Thyroid gland (tissue), 4 donors: ENCODE data around the gene RAB3IP. TPM values are rescaled to one million over a fixed set of nuclear protein-coding genes. Genes with fewer than 3 reads are reported as not detected.
"Not testable (repeated sequence)": the region's sequence is repeated elsewhere in the genome, so short reads cannot be mapped to it uniquely, and the experiment has no call there.

Experiments used
- DNase-seq, 2 donors: peaks; one replicate each; pipeline ENCODE4 v3.0.0-alpha.2; 2019
- H3K27ac ChIP-seq, 3 donors: fragments of 200-600 bp; sonication (generic); 1 replicate in 2 of 3; 2 replicates in 1 of 3; pipeline ENCODE4 v1.5.1; 2016 to 2019; ENCODE audit warnings: mild to moderate bottlenecking in 1 of 3, moderate library complexity in 1 of 3
- H3K27me3 ChIP-seq: fragments of 200-600 bp; sonication (generic); one replicate; pipeline ENCODE4 v1.5.1; 2019
- H3K36me3 ChIP-seq, 2 donors: fragments of 200-600 bp; sonication (generic); one replicate each; pipeline ENCODE4 v1.5.1; 2016 to 2019
- H3K4me1 ChIP-seq, 2 donors: fragments of 200-600 bp; sonication (generic); one replicate each; pipeline ENCODE4 v1.5.1; 2017 to 2019
- H3K4me3 ChIP-seq, 3 donors: fragments of 200-600 bp; sonication (generic); replicated peaks in 1 of 3; 1 replicate in 2 of 3; 2 replicates in 1 of 3; pipeline ENCODE4 v1.5.1; 2016; ENCODE audit warnings: mild to moderate bottlenecking in 1 of 3
- H3K9me3 ChIP-seq: fragments of 200-600 bp; sonication (generic); one replicate; pipeline ENCODE4 v1.5.1; 2017
- CTCF ChIP-seq, 6 experiments: fragments of 200-600 bp in 3 of 6; fragments of 450-650 bp in 3 of 6; sonication (generic) in 3 of 6; IDR thresholded peaks; one replicate each; pipeline ENCODE4 v1.5.1; 2016 to 2019; ENCODE audit warnings: antibody characterized with exemption in 6 of 6, mild to moderate bottlenecking in 2 of 6, inconsistent platforms in 1 of 6, moderate library complexity in 1 of 6
- POLR2A ChIP-seq, 2 donors: fragments of 450-650 bp; IDR thresholded peaks; one replicate each; pipeline ENCODE4 v1.6.1; 2017; ENCODE audit warnings: antibody characterized with exemption in 2 of 2, mild to moderate bottlenecking in 2 of 2, moderate library complexity in 1 of 2
- WGBS, 2 donors: methylation state at CpG; one replicate each; pipeline ENCODE4 v1.1.5; 2017; 5-methylcytosine and 5-hydroxymethylcytosine counted together
- intact Hi-C: fragments of 100-400 bp; cut with DNase I; formaldehyde crosslinking; loops from one replicate; pipeline ENCODE4 v1.15.1; 2023
- total RNA-seq, 4 donors: library from RNA; depleted of rRNA; stranded (reverse); fragments of >200 nt; gene quantifications; one replicate each; pipeline ENCODE4 v1.2.3, GENCODE V29; 2016

The RAB3IP gene
- total RNA-seq, 4 donors from 2014 or later, result 25.2 to 74.7 (median 34.7) TPM

DNA sequence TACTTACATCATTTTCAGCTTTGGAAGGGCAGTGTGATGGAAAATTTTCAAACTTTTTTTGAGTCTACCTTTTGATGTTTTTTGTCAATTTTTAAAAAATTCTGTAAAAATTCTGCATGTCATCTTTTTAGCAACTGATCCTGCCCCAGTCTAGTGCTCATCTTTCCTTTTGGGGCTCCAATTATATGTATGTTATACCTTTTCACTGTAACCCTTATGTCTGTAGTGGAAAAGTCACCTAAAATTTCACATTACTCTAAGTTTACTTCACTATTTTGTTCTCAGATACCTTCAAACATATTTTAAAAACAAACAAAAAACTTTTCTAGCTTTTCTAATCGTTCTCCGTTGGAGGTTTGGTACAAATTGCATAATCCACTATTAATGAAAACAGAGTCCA is 53.9 kb downstream of the RAB3IP start:
- no peaks in the 10 kb centered on the region for H3K4me1 ChIP-seq
- intact Hi-C loops, result no loop called here
- no peak for DNase-seq
- no peak overlapping the region for H3K4me3 ChIP-seq
- 88 to 92% methylated on average over 2 of the region's 2 CpGs for WGBS, 2 donors
- no peaks in the 10 kb centered on the region for H3K36me3 ChIP-seq
- TF ChIP-seq CTCF (IDR thresholded peaks at IDR 0.05), result no peak
- no peak for TF ChIP-seq POLR2A (IDR thresholded peaks at IDR 0.05)
- no peak overlapping the region for H3K27ac ChIP-seq
- H3K27me3 ChIP-seq, result no peaks in the 10 kb centered on the region
- no peaks in the 10 kb centered on the region for H3K9me3 ChIP-seq

DNA sequence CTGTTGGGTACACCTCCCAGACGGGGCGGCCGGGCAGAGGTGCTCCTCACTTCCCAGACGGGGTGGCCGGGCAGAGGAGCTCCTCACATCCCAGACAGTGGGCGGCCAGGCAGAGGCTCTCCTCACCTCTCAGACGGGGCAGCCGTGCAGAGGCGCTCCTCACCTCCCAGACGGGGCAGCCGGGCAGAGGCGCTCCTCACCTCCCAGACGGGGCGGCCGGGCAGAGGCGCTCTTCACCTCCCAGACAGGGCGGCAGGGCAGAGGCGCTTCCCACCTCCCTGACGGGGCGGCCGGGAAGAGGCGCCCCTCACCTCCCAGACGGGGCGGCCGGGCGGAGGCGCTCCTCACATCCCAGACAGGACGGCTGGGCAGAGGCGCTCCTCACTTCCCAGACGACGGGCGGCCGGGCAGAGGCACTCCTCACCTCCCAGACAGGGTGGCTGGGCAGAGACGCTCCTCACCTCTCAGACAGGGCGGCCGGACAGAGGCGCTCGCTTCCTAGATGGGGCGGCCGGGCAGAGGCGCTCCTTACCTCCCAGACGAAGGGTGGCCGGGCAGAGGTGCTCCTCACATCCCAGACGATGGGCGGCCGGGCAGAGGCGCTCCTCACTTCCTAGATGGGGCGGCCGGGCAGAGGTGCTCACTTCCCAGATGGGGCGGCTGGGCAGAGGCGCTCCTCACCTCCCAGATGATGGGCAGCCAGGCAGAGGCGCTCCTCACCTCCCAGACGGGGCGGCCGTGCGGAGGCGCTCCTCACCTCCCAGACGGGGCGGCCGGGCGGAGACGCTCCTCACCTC is 68.6 kb downstream of the RAB3IP start:
- H3K27ac ChIP-seq, DNase-seq, H3K36me3 ChIP-seq, H3K4me3 ChIP-seq, intact Hi-C loops, H3K27me3 ChIP-seq, H3K4me1 ChIP-seq, H3K9me3 ChIP-seq: not testable (repeated sequence)
- 90 to 96% methylated on average over 12 to 36 of the region's 62 CpGs for WGBS, 2 donors

GRCh38 chr12:69810870-69811498 is 72.3 kb downstream of the RAB3IP start:
- TF ChIP-seq POLR2A (IDR thresholded peaks at IDR 0.05) (no peak), CTCF (IDR thresholded peaks at IDR 0.05) (no peak)
- DNase-seq, result no peak
- intact Hi-C loops, result no loop called here
- Histone ChIP-seq H3K4me3 (no peak overlapping the region), H3K36me3 (no peaks in the 10 kb centered on the region), H3K27me3 (no peaks in the 10 kb centered on the region), H3K9me3 (no peaks in the 10 kb centered on the region), H3K4me1 (no peaks in the 10 kb centered on the region), H3K27ac (no peak overlapping the region)
- 81 to 83% methylated on average over 4 of the region's 4 CpGs for WGBS, 2 donors

GRCh38 chr12:69816082-69816481 is 77.4 kb downstream of the RAB3IP start:
- Histone ChIP-seq H3K4me1 (no peaks in the 10 kb centered on the region), H3K9me3 (no peaks in the 10 kb centered on the region), H3K27ac (no peak overlapping the region), H3K4me3 (no peak overlapping the region), H3K36me3 (peaks cover 0 to 3% of the 10 kb centered on the region in 2 donors), H3K27me3 (no peaks in the 10 kb centered on the region)
- DNase-seq, result no peak
- no peak for TF ChIP-seq POLR2A (IDR thresholded peaks at IDR 0.05)
- TF ChIP-seq CTCF (IDR thresholded peaks at IDR 0.05), result no peak
- 92 to 97% methylated on average over 3 of the region's 3 CpGs for WGBS, 2 donors
- intact Hi-C loops, result no loop called here

DNA sequence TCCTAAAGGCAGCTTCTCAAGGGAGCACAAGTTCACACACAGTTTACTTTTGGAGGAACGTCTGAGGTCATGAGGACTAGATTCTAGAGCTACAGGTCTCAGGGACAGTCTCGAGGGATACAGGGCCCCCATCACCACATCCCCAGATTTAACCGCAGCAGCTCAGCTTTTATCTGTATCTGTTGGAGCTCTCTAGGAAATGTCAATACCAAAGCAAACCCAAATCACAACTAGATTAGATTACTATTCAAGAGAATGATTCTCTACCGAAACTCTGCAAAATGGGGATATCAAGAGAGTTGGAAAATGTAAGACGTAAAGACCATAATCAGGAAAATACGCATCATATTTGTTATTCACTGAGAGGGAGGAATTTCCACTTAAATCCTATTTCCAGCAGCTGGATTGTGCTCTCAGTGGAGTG is 82.4 kb downstream of the RAB3IP start:
- intact Hi-C loops, result no loop called here
- Histone ChIP-seq H3K4me3 (no peak overlapping the region), H3K4me1 (no peaks in the 10 kb centered on the region), H3K27me3 (no peaks in the 10 kb centered on the region), H3K36me3 (peaks cover 0 to 3% of the 10 kb centered on the region in 2 donors), H3K27ac (no peak overlapping the region), H3K9me3 (no peaks in the 10 kb centered on the region)
- TF ChIP-seq POLR2A (IDR thresholded peaks at IDR 0.05) (no peak), CTCF (IDR thresholded peaks at IDR 0.05) (no peak)
- no peak for DNase-seq
- WGBS, 2 donors, result 76 to 79% methylated on average over 6 of the region's 6 CpGs
